Stimulated activated naive CD8-positive, alpha-beta T cell treated with anti-CD3 and anti-CD28 coated beads, Interleukin-15, Interleukin-2, amounts not matched to agents 100 U/mL and 50 U/mL, for 24 hours (primary cell): ENCODE data around the gene NEURL2.

ENCODE experiments used
- ATAC-seq: fragments of 150-1000 bp; cut with Tn5 transposase; one replicate; pipeline ENCODE4 v1.10.0; 2021
- DNase-seq: peaks from one replicate; pipeline ENCODE4 v3.0.0; 2021

Gene NEURL2

DNA sequence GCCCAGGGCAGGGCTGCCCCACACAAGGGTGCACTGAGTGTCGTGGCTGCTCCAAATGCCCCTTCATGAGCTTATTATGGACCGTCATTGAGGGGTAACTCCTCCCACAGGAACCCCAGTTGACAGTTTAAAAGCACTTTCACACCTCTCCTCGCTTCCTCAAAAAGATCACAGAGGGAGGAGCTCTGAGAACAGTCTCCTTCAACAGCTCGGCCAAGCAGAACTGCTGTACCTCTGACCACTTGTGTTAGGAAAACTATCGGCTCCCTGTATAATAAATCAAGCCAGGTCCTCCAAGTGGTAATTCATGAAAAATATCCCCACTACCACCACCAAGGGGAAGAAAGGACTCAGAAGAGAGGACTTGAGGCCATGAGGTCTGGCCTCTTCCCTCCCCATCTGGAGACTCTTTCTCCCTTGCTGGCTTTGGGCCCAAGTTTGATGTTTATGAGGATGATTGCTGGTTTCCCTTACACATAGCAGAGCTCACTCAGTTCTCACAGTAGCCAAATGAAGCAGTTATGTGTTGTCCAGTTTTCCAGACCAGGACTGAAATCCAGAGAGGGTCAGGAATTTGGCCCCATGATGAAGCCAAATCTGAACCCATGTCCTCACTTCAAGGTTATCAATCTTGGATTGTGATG lies 48.7 kb downstream of the NEURL2 start:
- ATAC-seq: no peak
- no peak for DNase-seq

DNA sequence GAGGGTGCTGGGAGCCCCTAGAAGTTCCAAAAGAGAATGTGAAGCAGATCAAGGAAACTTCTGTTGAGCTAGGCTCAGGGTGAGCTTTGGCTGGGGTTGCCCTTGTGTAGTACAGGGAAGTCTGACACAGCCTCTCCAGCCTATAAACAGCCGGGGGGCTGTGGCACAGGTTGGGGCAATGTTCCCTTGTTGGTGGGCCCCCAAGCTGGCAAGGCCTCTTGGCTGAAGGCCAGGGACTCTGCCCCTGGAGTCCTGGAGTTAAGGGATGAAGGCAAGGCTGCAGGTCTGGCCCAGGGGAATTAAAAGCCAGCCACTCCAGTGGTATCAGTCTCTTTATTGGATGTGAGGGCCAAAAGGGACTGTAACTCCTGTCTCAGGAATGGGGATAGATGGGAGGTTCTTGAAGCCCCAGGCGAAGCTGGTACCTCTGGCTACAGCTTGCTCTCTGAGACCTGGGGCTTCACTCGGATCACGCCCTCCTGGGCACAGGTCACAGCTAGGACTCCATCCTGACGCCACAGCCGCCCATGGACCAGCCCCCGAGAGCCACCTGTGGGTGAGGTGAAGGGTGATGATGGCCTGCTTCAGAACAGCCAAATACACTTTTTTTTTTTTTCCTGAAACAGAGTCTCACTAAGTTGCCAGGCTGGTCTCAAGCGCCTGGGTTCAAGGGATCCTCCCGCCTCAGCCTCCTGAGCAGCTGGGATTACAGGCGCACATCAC lies 49.4 kb downstream of the NEURL2 start:
- no peak for ATAC-seq
- no peak for DNase-seq

DNA sequence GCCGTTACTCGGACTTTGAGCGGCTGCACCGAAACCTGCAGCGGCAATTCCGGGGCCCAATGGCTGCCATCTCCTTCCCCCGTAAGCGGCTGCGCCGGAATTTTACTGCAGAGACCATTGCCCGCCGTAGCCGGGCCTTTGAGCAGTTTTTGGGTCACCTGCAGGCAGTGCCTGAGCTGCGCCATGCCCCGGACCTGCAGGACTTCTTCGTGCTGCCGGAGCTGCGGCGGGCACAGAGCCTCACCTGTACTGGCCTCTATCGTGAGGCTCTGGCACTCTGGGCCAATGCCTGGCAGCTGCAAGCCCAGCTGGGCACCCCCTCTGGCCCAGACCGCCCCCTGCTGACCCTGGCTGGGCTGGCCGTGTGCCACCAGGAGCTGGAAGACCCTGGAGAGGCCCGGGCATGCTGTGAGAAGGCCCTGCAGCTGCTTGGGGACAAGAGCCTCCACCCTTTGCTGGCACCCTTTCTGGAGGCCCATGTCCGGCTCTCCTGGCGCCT lies 50.3 kb downstream of the NEURL2 start:
- ATAC-seq: no peak
- no peak for DNase-seq
